Measurements from ENCODE around the gene RPS16. TPM values are rescaled to one million over a fixed set of nuclear protein-coding genes. Genes with fewer than 3 reads are reported as not detected.

RPS16 gene
- total and polyA plus RNA-seq, 9 of the 15 experiments (the other 6 are each of a cell fraction or from before 2014, with no cell fraction given): 82.6 to 3,671 (median 2,204) TPM

DNA sequence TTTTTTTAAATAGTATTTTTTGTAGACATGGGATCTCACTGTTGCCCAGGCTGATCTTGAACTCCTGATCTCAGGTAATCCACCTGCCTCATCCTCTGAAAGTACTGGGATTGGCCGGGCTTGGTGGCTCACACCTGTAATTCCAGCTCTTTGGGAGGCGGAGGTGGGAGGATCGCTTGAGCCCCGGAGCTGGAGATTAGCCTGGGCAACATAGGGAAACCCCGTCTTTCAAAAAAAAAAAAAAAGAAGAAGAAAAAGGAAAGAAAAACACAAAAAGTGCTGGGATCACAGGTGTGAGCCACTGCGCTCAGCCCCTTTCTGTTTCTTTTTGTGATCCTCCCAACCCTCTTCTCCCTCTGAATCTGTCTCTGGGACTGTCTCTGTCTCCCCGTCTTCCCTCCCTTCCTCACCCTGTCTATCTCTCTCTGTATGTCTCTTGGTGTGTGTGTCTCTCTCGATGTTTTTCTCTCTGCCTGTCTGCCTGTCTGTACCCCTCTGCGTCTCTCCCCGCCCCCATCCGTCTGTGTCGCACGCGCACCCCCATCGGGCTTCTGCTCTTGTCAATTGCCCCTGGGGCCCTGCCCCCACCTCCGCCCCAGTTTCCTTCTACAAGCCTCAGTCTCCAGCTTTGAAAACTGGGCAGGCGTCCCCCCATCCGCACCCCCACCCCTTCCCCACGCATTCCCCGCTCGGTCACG, 29.6 kb downstream of the RPS16 start (continued):
- TF ChIP-seq, protein P1, sequence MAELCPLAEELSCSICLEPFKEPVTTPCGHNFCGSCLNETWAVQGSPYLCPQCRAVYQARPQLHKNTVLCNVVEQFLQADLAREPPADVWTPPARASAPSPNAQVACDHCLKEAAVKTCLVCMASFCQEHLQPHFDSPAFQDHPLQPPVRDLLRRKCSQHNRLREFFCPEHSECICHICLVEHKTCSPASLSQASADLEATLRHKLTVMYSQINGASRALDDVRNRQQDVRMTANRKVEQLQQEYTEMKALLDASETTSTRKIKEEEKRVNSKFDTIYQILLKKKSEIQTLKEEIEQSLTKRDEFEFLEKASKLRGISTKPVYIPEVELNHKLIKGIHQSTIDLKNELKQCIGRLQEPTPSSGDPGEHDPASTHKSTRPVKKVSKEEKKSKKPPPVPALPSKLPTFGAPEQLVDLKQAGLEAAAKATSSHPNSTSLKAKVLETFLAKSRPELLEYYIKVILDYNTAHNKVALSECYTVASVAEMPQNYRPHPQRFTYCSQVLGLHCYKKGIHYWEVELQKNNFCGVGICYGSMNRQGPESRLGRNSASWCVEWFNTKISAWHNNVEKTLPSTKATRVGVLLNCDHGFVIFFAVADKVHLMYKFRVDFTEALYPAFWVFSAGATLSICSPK (IDR thresholded peaks at IDR 0.05; ENCODE audit: borderline replicate concordance): peak; percentile 48; the same call in 1 of the 2 replicates
- TF ChIP-seq ZNF224 (CRISPR knock-in tag; IDR thresholded peaks at IDR 0.05): no peak
- TF ChIP-seq NR3C1 (CRISPR knock-in tag; IDR thresholded peaks at IDR 0.05): no peak
- TF ChIP-seq, protein P2, sequence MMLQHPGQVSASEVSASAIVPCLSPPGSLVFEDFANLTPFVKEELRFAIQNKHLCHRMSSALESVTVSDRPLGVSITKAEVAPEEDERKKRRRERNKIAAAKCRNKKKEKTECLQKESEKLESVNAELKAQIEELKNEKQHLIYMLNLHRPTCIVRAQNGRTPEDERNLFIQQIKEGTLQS (IDR thresholded peaks at IDR 0.05): no peak
- TF ChIP-seq, protein P2 (CRISPR knock-in tag; conservative IDR thresholded peaks at IDR 0.05): no peak
- TF ChIP-seq, protein P3, sequence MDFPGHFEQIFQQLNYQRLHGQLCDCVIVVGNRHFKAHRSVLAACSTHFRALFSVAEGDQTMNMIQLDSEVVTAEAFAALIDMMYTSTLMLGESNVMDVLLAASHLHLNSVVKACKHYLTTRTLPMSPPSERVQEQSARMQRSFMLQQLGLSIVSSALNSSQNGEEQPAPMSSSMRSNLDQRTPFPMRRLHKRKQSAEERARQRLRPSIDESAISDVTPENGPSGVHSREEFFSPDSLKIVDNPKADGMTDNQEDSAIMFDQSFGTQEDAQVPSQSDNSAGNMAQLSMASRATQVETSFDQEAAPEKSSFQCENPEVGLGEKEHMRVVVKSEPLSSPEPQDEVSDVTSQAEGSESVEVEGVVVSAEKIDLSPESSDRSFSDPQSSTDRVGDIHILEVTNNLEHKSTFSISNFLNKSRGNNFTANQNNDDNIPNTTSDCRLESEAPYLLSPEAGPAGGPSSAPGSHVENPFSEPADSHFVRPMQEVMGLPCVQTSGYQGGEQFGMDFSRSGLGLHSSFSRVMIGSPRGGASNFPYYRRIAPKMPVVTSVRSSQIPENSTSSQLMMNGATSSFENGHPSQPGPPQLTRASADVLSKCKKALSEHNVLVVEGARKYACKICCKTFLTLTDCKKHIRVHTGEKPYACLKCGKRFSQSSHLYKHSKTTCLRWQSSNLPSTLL (IDR thresholded peaks at IDR 0.05): peak; percentile 13; the same call in 1 of the 2 replicates
- TF ChIP-seq MLLT1 (IDR thresholded peaks at IDR 0.05): peak; percentile 37 to 62; a peak in 2 of 4 replicates
- TF ChIP-seq, protein P4, sequence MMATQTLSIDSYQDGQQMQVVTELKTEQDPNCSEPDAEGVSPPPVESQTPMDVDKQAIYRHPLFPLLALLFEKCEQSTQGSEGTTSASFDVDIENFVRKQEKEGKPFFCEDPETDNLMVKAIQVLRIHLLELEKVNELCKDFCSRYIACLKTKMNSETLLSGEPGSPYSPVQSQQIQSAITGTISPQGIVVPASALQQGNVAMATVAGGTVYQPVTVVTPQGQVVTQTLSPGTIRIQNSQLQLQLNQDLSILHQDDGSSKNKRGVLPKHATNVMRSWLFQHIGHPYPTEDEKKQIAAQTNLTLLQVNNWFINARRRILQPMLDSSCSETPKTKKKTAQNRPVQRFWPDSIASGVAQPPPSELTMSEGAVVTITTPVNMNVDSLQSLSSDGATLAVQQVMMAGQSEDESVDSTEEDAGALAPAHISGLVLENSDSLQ (IDR thresholded peaks at IDR 0.05): peak; percentile 61; the same call in 1 of the 2 replicates
- no peak for TF ChIP-seq GABPB2 (CRISPR knock-in tag; conservative IDR thresholded peaks at IDR 0.05)
- no peak for TF ChIP-seq ZNF408 (CRISPR knock-in tag; IDR thresholded peaks at IDR 0.05; ENCODE audit: low read depth)
- TF ChIP-seq NBN (IDR thresholded peaks at IDR 0.05; ENCODE audit: low read depth): no peak; the same call in 1 of the 2 replicates
- TF ChIP-seq KLF6 (CRISPR knock-in tag; IDR thresholded peaks at IDR 0.05; ENCODE audit: borderline replicate concordance): no peak
- no peak for TF ChIP-seq HMG20B (CRISPR knock-in tag; IDR thresholded peaks at IDR 0.05)
- no peak for TF ChIP-seq TGIF2 (CRISPR knock-in tag; IDR thresholded peaks at IDR 0.05)
- TF ChIP-seq MIER1 (IDR thresholded peaks at IDR 0.05; ENCODE audit: low read depth): no peak
- TF ChIP-seq HDGF (IDR thresholded peaks at IDR 0.05): no peak
- peak; percentile 47 for TF ChIP-seq NCOR1 (IDR thresholded peaks at IDR 0.05)
- 0 out of 2 replicates have a peak, but pooled peaks have one; percentile 28 for TF ChIP-seq SP1 (CRISPR knock-in tag; IDR thresholded peaks at IDR 0.05)
- TF ChIP-seq NFRKB (IDR thresholded peaks at IDR 0.05; ENCODE audit: low read depth): peak; percentile 20; the same call in 1 of the 2 replicates
- TF ChIP-seq ZNF584 (CRISPR knock-in tag; IDR thresholded peaks at IDR 0.05; ENCODE audit: low read depth): no peak
- TF ChIP-seq C11orf30 (IDR thresholded peaks at IDR 0.05; ENCODE audit: low read depth): no peak

All from K562 (cell line).